PC-9 (cell line): ENCODE results near the gene STXBP5. TPM values are rescaled to one million over a fixed set of nuclear protein-coding genes. Genes with fewer than 3 reads are reported as not detected.

ENCODE experiments used
- BruUV-seq: library from RNA; stranded (reverse); fragments of 400-500 nt; replicated peaks from 2 replicates; lab custom pipeline; 2021; lab: Mats Ljungman, UMichigan
- CTCF ChIA-PET: fragments of 300-600 bp; sonication (Branson Sonifier 250); formaldehyde crosslinking; loops from one replicate; lab custom pipeline; 2022; ENCODE audit warnings: antibody characterized with exemption; lab: Charles Lee
- POLR2A ChIA-PET: fragments of 300-600 bp; sonication (Branson Sonifier 250); formaldehyde crosslinking; loops from one replicate; lab custom pipeline; 2022; ENCODE audit warnings: antibody characterized with exemption; ENCODE audit not compliant: unreplicated experiment; lab: Charles Lee
- DNase-seq, 2 experiments: peaks; one replicate each; pipeline versions ENCODE4 v3.0.0 to v3.0.0-alpha.2; 2015 to 2022; ENCODE audit warnings: mixed read lengths in 1 of 2
- H2AFZ ChIP-seq: fragments of 200-600 bp; sonication (generic); 2 replicates; pipeline ENCODE4 v1.8.1; 2017; ENCODE audit warnings: antibody characterized with exemption
- H3F3A ChIP-seq: fragments of 200-600 bp; sonication (generic); 2 replicates; pipeline ENCODE4 v1.8.1; 2017; ENCODE audit warnings: antibody characterized with exemption, mild to moderate bottlenecking, low read depth; ENCODE audit not compliant: insufficient read depth
- H3K27ac ChIP-seq: fragments of 200-600 bp; sonication (generic); 2 replicates; pipeline ENCODE4 v1.6.1; 2016; ENCODE audit warnings: mixed run types
- H3K27me3 ChIP-seq: fragments of 200-600 bp; sonication (generic); 2 replicates; pipeline ENCODE4 v1.6.1; 2016; ENCODE audit warnings: low read depth, mixed run types; ENCODE audit not compliant: insufficient read depth
- H3K36me3 ChIP-seq: fragments of 200-600 bp; sonication (generic); 2 replicates; pipeline ENCODE4 v1.6.1; 2016; ENCODE audit warnings: low read depth, mixed run types
- H3K4me1 ChIP-seq: fragments of 200-600 bp; sonication (generic); replicated peaks from 2 replicates; pipeline ENCODE4 v1.6.1; 2016; ENCODE audit warnings: mixed run types; ENCODE audit not compliant: insufficient read depth
- H3K4me2 ChIP-seq: fragments of 200-600 bp; sonication (generic); 2 replicates; pipeline ENCODE4 v1.6.1; 2017; ENCODE audit warnings: mixed run types
- H3K4me3 ChIP-seq: fragments of 200-600 bp; sonication (generic); 2 replicates; pipeline ENCODE4 v1.6.1; 2016; ENCODE audit warnings: mixed run types
- H3K79me2 ChIP-seq: fragments of 200-600 bp; sonication (generic); 2 replicates; pipeline ENCODE4 v1.6.1; 2017; ENCODE audit warnings: low read depth, mixed run types
- H3K9me2 ChIP-seq: fragments of 200-600 bp; sonication (generic); 2 replicates; pipeline ENCODE4 v1.8.1; 2017; ENCODE audit warnings: mild to moderate bottlenecking; ENCODE audit not compliant: insufficient read depth
- H3K9me3 ChIP-seq: fragments of 200-600 bp; sonication (generic); 2 replicates; pipeline ENCODE4 v1.8.1; 2016; ENCODE audit warnings: low read depth; ENCODE audit not compliant: insufficient read depth
- H4K20me1 ChIP-seq: fragments of 200-600 bp; sonication (generic); 2 replicates; pipeline ENCODE4 v1.8.1; 2017; ENCODE audit not compliant: insufficient read depth
- CTCF ChIP-seq: fragments of 200-600 bp; sonication (generic); conservative IDR thresholded peaks from 2 replicates; pipeline ENCODE4 v1.6.1; 2017; ENCODE audit warnings: mixed run types, antibody characterized with exemption, mild to moderate bottlenecking, moderate library complexity
- EZH2 ChIP-seq: fragments of 200-600 bp; sonication (generic); IDR thresholded peaks from 2 replicates; pipeline ENCODE4 v1.8.0; 2017; ENCODE audit warnings: antibody characterized with exemption, low read depth
- intact Hi-C: fragments of 100-400 bp; cut with micrococcal nuclease; formaldehyde crosslinking; loops from one replicate; pipeline ENCODE4 v1.10.0; 2022; ENCODE audit not compliant: unreplicated experiment
- total RNA-seq: library from RNA; stranded (reverse); gene quantifications from 2 replicates; pipeline ENCODE4 v1.2.3, GENCODE V29; 2021

Gene STXBP5
- total RNA-seq, 1 experiment from 2014 or later, result 4.6 TPM

- H3K4me3 ChIP-seq, result no peak overlapping the region
- no peaks in the 10 kb centered on the region for H3K27me3 ChIP-seq
- H3F3A ChIP-seq, result peaks cover 7% of the 10 kb centered on the region
- H3K27ac ChIP-seq, result no peak overlapping the region
- DNase-seq, result no peak
- peaks cover 22% of the 10 kb centered on the region for H3K4me1 ChIP-seq
- H3K9me3 ChIP-seq, result no peaks in the 10 kb centered on the region
- H4K20me1 ChIP-seq, result no peaks in the 10 kb centered on the region
- POLR2A ChIA-PET, result no interaction called here
- H3K9me2 ChIP-seq, result no peaks in the 10 kb centered on the region
- peaks cover 38% of the 10 kb centered on the region for H3K79me2 ChIP-seq
- no peaks in the 10 kb centered on the region; the same call in 1 of the 2 replicates for H3K36me3 ChIP-seq
- no peak for TF ChIP-seq EZH2
- TF ChIP-seq CTCF, result no peak
- no peak overlapping the region; the same call in 1 of the 2 replicates for H3K4me2 ChIP-seq
- no TSS peak for BruUV-seq
- intact Hi-C loops, result no loop called here
- CTCF ChIA-PET, result no interaction called here
- H2AFZ ChIP-seq, result no peak overlapping the region
These were observed 3.1 kb downstream of the STXBP5 start for GRCh38 chr6:147207351-147207750.

DNA sequence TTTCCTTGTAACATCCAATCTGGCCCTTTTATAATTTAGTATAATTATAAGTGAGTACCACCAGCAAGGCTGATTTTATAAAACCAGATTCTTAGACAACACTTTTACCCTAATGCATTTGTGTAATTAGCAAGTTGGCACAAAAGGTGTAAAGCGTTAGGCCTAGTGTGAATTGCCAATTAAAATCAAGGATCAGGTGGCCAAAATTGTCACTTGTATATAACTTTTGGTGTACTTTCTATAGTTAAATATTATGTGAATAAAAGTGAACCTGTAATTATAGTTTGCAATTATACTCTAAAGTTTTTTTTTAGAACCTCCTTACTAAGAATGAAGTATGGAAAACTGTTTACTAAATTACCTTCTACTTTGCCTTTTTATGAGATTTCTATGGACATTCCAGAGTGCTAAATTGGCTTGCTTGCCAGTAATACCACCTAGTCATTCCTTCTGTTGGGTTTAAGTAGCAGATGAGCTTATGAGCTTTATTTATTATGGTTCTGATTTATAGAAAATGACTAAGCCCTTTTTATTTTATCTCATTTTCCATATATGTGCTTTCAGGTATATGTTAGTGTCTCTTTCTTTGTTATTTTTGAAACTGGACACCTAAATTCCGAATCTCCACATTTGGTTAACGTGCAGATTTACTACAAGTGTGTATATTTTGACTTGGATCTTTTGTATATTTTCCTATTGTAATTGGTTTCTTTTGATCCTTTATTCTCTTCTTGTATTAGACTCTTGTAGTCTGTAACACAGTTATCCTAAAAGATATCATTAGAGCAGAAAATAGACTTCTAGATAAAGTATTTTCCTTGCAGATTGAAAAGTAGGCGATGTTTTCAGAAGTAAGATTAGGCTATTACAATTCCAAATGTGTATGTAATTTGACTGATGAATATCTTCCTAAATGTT lies 3.9 kb downstream of the STXBP5 start:
- Histone ChIP-seq H3K27ac (no peak overlapping the region), H3K4me1 (peaks cover 22% of the 10 kb centered on the region), H4K20me1 (no peaks in the 10 kb centered on the region), H2AFZ (no peak overlapping the region), H3K9me2 (no peaks in the 10 kb centered on the region), H3K9me3 (no peaks in the 10 kb centered on the region), H3K36me3 (no peaks in the 10 kb centered on the region; the same call in 1 of the 2 replicates), H3K27me3 (no peaks in the 10 kb centered on the region), H3F3A (peaks cover 7% of the 10 kb centered on the region), H3K4me2 (no peak overlapping the region; the same call in 1 of the 2 replicates), H3K4me3 (no peak overlapping the region), H3K79me2 (peaks cover 38% of the 10 kb centered on the region)
- no TSS peak for BruUV-seq
- intact Hi-C loops, result no loop called here
- TF ChIP-seq EZH2, result no peak
- TF ChIP-seq CTCF, result no peak
- DNase-seq, result no peak
- ChIA-PET CTCF (no interaction called here), POLR2A (no interaction called here)

- POLR2A ChIA-PET, result no interaction called here
These were observed 5.7 kb downstream of the STXBP5 start for GRCh38 chr6:147209762-147210449.

More at GRCh38 chr6:147209762-147210449, 5.7 kb downstream of the STXBP5 start:
- Histone ChIP-seq H2AFZ (no peak overlapping the region), H3K9me3 (no peaks in the 10 kb centered on the region), H3K9me2 (no peaks in the 10 kb centered on the region), H4K20me1 (no peaks in the 10 kb centered on the region), H3K4me1 (peaks cover 22% of the 10 kb centered on the region), H3F3A (0 out of 2 replicates have a peak, but pooled peaks cover 1% of the 10 kb centered on the region), H3K27ac (no peak overlapping the region), H3K36me3 (no peaks in the 10 kb centered on the region; the same call in 1 of the 2 replicates), H3K79me2 (peaks cover 34% of the 10 kb centered on the region), H3K4me3 (no peak overlapping the region), H3K4me2 (no peak overlapping the region), H3K27me3 (no peaks in the 10 kb centered on the region)
- intact Hi-C loops, result no loop called here
- no peak for TF ChIP-seq CTCF
- TF ChIP-seq EZH2, result no peak
- DNase-seq, result no peak
- BruUV-seq, result no TSS peak
- CTCF ChIA-PET, result no interaction called here
